ENCODE results near the gene PCNX3.
"Not testable (repeated sequence)": the region's sequence is repeated elsewhere in the genome, so short reads cannot be mapped to it uniquely, and the experiment has no call there.

Gene PCNX3

DNA sequence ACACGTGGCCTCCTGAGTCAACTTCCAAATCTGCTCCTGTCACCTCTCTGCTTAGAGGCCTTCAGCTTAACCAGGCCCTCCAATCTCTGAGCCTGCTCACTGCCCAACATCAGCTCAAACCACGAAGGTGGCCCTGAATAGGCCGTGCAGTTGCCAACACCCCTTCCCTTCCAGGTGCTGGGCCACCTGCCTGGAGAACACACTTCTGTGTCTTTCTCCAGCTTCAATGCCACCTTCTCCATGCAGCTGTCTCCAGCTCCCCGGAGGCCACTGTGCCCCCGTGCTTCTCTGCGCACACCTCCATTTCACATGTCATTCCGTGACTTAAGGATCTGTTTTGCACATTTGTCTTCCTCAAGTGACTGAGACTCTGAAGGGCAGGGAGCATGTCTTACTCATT lies 41.9 kb downstream of the PCNX3 start:
- DNase-seq = peak; percentile 18

DNA sequence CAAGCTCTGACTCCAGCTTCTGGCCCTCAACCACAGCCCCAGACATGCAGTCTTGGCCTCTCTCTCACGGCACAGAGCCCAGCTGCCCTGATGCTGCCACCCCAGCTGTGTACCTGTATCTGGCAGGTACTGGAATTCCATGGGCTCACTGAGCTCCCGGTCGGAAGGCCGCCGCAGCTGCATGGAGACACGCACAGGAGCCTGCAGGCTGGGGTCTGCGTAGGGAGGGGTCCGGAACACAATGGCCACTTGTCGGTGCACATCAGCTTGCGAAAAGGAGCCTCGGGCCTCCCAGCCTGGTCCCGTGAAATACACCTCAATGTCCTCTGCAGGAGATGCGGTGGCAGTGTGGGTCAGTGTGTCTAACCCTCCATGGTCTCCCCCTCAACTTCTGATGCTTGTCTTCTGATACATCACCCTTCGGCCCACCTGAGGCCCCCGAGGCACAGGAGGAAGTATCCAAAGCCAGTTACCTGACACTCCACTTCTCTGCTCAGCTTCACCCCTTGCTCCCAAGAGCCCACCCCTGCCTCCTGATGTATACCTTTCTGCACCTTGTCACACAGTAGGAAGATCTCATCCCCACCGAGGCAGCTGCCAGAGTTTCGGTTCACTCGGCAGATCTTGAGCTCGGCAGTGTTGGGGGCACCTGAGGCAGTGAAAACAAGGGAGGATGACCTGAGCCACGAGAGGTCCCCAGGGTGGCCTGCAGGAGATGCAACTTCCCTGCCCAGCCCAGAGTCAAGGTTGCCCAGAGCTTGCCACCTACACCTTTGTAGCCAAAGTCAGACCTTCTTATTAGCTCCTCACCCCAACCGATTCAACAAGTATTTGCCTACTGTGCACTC lies 42.8 kb downstream of the PCNX3 start:
- DNase-seq = no peak

DNA sequence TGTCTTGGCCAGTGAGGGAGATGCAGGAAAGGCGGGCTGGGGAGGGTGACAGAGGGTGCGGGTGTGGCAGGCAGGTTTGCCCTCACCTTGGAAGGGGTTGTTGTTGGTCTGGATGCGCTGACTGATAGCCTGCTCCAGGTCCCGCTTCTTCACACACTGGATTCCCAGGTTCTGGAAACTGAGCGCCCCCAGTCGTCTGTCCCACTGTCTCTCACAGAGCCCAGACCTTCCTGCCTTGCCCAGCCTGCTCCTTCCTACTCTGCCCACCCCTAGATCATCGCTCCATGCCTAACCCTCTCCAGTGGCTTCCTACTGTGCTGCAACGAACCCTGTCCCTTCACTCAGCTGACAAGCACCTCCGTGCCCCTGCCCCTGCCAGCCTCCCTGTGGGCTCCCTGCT lies 44.5 kb downstream of the PCNX3 start:
- no peak for DNase-seq

DNA sequence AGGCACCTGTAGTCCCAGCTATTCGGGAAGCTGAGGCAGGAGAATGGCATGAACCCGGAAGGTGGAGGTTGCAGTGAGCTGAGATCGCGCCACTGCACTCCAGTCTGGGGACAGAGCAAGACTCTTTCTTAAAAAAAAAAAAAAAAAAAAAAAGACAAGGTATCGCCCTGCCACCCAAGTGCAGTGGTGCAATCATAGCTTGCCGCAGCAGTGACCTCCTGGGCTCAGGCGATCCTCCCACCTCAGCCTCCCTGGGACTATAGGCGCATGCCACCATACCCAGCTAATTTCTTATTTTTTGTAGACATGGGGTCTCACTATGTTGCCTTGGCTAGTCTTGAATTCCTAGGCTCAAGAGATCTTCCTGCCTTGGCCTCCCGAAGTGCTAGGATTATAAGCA lies 45.3 kb downstream of the PCNX3 start:
- DNase-seq = not testable (repeated sequence)

DNA sequence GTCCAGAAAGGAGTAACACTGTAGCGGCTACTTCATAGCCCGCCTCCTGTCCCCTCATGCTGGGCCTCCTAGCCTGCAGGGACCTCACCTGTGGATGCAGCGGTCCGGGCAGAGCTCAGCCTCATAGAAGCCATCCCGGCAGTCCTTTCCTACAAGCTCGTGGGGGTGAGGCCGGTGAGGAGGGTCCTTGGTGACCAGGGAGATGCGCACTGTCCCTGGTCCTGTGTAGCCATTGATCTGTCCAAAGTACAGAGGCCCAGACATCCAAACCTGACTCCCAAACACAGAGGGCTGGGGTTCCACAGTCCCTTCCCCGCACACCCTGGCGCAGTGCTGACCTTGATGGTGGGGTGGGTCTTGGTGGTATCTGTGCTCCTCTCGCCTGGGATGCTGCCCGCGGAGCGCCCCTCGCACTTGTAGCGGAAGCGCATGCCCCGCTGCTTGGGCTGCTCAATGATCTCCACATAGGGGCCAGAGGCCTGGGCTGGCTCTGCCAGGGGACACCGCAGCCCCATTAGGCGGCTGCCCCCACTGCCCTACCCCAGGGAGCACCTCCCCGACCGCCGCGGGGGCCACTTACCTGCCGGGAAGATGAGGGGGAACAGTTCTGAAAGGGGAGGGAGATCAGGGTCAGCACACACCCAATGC lies 46.1 kb downstream of the PCNX3 start:
- DNase-seq = peak; percentile 19

DNA sequence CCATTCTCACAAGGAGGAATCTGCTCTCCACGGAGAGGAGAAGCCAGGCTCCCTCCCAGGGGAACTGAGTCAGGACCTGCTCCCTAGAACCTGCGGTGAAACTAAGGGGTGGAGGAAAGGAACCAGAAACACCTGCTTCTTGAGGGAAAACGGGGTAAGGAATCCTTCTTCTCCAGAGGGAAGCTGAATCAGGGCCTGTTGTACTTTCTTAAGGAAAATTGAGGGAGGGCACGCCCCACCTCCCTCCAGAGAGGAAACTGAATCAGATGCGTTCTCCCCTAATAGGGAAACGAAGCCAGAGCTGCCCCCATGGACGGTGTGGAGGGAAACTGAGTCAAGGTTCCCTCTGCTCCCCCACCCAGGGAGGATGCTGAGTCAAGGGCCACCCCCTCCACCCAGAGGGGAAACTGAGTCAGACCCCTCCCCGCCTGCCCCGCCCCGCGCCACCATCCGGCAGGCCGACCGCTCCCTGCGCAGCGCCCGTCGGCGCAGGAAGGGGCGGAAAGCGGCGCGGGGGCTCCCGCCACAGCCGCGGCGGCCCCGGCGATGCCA lies 46.7 kb downstream of the PCNX3 start:
- DNase-seq = peak; percentile 27

DNA sequence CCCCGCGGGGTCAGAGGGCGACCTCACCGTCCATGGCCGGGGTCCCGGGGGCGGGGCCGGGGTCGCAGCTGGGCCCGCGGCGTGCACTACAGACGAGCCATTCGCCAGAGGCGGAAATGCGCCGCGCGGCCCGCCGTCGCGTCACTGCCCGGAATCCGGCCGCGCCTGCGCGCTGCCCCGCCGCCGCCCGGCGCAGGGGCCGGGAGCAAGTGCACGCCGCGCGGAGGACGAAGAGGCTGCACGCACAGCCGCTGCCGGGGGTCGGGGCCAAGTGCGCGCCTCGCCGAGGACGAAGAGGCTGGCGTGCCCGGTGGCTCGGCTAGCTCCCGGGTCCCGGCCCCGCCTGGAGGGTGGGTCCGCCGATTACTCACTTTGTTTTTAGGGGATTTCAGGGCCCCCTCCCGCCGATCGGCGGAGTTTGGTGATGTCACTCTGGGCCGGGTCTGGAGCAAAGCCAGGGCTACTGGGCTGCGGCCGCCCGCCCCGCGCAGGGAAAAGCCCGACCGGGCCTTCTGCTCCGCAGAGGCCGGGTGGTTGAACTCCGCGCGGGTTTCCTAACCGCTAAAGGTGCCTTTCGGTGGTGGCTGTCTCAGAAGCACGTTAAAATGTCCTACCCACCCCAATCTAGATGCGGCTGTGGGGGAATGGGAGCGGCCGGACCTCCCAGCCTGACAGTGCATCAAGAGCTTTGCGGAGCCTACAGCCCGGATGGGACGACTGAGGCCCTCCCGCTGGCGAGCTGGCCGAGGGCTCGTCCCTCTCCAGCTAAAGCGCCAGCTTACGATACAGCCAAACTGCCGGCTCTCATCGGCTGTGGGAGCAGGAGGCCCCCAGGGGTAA lies 47.4 kb downstream of the PCNX3 start, which contains the start of gene RELA:
TSS of gene RELA (minus strand) at position 118 of the 840 bp plus-strand sequence. CDS start at position 34, 84 bp downstream.
- DNase-seq = peak; percentile 91

DNA sequence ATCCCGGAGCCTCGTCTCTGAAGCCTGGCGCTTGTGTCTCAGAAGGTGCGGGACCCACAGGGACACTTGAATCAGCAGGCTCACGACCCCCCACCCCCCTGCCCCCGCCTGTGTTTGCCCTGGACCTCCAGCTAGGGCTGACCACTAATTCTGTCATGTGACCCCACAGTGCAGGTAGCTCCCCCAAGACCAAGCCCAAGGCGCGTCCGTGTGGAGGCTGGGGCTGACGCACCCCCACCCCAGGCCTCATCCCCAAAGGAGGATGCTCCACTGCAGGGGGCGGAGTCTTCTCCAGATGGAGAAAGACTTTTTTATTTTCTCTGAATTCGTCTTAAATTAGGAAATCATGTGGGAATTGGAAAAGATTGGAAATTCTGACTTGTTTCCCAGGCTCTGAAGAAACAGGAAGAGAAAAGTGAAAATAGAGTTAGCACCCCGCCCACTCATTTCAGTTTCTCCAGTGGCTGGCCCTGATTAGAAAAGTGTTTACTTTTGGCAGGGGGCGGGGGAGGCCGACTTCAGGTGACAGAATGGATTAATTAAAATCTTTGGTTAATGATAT lies 48.1 kb downstream of the PCNX3 start:
- no peak for DNase-seq

DNA sequence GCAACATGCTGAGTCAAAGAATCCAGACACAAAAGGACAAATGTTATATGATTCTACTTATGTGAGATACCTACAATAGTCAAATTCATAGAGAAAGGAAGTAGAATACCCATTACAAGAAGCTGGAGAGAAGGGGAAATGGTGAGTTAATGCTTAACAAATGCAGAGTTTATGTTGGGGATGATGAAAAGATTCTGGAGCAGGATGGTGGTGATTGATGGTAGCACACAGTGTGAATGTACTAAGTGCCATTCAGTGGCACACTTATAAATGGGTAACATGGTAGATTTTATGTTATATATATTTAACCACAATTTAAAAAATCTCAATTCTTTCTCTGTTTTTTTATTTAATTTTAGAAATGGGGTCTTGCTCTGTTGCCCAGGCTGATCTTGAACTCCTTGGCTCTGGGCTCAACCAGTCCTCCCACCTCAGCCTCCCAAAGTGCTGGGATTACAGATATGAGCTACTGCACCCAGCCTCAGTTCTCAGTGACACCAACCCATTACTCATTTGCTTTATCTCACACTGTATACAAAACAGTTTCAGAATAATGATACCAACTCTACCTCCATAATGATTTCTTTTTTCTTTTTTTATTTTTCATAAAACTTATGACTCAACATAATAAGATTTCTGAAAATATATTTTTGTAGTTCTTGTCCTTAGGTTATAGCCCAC lies 56.7 kb downstream of the PCNX3 start:
- DNase-seq = no peak

DNA sequence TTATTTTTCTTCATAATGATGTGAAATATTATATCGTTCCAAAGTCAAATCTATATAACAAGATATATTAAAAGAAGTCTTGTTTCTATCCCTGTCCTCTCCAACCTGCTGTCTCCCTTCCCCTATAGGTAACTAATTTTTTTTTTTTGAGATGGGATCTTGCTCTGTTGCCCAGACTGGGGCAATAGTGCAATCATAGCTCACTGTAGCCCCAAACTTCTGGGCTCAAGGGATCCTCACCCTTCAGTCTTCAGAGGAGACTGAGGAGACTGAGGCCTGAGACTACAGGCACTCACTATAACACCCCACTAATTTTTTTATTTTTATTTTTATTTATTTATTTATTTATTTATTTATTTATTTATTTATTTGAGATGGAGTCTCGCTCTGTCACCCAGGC lies 57.4 kb downstream of the PCNX3 start:
- no peak for DNase-seq

DNA sequence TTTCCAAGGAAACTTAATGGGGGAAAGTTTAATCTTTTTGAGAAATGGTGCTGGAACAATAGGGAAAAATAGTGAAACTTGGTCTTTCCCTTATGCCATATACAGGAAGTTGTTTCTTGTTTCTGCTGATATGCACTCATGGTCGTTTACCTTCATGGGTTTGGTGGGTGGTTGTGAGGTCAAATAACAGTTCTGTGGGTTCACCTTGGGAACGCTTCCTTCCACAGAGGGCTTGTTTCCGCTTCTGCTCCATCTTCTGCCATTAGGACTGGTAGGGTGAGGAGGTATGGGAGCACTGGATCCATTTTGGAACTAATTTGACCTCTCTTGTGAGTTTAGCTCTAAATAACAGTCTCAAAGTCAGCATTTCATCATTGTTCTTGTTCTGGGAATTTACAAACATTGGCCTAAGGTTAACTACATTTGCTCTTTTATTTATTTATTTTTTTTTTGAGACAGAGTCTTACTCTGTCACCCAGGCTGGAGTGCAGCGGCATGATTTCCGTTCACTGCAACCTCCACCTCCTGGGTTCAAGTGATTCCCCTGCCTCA lies 64.7 kb downstream of the PCNX3 start:
- no peak for DNase-seq

DNA sequence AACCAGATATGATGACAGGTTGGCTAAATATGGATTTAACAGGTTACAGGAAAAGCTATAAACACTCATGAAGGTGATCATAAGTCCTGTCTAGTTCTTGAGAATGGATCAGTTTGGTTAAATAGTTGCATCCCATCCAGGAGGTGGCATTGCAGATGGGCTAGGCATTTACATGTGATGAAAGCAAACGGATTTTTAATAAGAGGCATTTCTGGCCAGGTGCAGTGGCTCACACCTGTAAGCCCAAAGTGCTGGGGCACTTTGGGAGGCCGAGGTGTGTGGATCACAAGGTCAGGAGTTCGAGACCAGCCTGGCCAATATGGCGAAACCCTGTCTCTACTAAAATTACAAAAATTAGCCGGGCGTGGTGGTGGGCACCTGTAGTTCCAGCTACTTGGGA lies 67.9 kb downstream of the PCNX3 start:
- not testable (repeated sequence) for DNase-seq

DNA sequence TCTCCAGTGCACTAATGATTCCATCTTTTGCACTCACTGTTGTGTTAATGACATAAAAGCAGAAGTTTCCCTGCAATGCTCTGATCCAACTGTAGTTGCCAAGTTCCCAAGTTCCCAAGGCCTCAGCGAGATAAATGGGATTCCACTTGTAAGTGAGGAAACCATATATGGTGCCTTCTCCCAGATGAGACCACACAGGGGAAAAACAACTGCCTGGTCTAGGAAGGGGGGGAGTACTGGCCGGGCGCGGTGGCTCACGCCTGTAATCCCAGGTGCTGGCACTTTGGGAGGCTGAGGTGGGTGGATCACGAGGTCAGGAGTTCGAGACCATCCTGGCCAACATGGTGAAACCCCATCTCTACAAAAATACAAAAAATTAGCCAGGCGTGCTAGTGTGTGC lies 70.4 kb downstream of the PCNX3 start:
- DNase-seq = no peak
